NCI-H69 (cell line): ENCODE measurements around the gene RASEF.

ENCODE experiments used
- DNase-seq: peaks from one replicate; lab custom pipeline; 2025; lab: John Stamatoyannopoulos, UW

Gene RASEF

GRCh38 chr9:83056911-83057310, 6.0 kb downstream of the RASEF start:
- no peak for DNase-seq

DNA sequence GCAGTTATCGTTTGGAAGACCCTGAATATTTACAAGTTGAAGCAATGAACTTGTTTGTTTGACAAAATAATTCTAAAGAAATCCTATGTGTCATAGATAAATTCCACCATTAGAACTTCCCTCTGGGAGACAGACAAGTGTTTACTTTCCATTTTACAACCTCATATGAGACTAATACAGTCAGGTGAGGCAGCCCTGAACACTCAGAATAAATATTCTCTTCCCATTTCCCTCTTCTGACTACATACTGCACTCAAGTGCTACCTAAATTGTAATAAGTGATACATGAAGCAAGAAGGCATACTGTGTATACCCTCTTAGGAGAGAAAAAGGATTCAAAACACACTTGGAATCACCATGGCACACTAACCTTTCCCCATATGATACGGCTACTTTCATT, 6.8 kb downstream of the RASEF start:
- no peak for DNase-seq

DNA sequence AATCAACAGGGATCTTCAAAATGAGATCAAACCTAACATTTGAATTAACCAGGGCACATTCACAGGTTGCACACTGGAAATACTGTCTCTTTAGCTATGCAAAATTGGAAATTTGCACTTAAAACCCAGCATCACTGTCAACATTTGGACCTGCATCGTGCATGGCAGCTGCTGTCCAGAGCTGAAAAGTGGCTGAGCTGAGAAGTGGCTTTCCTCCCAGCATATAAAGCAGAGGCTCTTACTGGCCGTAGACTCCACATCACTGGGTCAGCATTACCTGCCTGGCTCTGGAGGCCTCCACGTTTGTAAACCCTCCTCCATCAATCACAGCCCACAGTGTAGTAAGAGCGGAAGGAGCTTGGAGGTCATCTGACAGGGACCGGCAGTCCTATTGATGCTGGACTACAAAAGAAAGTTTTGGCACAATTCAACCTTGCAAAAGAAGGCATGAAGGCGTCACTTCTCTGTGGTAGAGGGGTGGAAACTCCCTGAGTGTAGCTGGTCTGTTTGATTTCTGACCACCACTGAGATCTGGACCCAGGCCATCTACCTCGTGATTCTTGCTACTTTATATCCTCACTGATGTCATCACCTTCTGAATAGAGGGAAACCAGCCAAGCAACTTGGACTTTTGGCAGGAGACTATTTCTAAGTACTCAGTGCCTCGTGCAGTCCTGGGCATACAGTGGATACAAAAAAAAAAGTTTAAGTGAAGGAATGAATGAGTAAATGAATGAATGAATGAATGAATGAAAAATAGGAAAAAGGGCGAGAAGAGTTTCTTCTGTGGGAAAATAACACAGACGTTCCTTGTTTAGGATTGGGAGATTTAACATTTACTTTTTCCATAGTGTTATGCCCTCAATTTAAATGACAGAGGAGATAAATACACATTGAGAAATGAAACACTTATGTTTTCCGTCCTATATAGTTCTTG, 14.8 kb downstream of the RASEF start:
- peak; percentile 20 for DNase-seq

GRCh38 chr9:83043597-83043996, 19.3 kb downstream of the RASEF start:
- DNase-seq, result peak; percentile 27

DNA sequence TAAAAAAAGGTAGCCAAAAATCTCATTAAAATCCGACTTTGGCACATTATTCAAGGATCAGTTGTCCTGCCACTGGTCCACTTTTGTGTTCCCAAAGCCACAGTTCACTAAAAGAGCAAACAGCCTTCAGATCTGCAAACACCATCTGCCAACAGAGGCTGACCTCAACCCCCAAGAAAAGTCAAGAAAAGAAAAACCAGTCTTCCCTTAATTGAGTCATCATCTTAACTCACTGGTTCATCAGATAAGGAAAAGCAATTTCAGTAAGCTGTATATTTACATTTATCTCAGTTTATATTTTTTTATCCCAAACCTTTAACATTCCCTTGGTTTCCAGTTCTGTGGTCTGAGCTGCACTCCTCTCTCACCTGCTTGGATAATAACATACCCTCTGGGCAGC, 21.2 kb downstream of the RASEF start:
- DNase-seq, result peak; percentile 78

- DNase-seq, result no peak
These were observed 23.6 kb downstream of the RASEF start for GRCh38 chr9:83039303-83039702.

DNA sequence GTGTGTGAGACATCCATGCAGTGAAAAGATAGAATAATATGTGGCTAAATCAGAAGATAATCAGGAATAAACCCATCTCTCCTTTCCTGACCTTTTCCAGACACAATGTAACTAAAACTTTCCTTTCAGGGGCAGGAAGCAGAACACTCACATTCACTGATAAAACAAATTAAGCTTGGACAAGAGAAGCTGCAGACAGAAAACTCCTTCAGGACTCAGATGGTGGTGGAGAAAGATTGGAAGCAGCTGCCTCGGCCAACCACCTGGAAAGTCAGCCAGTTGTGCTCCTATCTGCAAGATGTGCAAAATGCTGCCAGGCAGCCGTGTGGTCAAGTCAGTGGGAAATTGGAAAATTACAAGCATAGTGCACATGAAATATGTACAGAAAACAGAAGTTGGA, 26.9 kb downstream of the RASEF start:
- DNase-seq, result peak; percentile 23

DNA sequence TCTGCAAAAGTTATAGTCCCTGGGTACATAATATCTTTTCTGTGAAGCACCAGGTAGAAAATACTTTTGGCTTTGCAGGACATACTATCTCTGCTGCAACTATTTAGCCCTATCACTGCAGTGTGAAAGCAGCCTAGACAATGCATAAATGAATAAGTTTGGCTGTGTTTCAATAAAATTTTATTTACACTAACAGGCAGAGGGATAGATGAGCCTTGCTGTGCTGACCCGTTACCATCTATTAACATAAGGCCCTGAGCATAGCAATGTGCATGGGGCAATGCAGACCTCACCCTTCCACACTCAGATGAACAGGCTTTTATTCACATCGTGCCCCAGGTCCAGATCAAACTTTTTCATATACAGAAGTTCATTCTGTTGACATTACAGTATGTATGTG, 27.8 kb downstream of the RASEF start:
- DNase-seq, result peak; percentile 26

GRCh38 chr9:83034587-83034986, 28.4 kb downstream of the RASEF start:
- DNase-seq, result peak; percentile 81

GRCh38 chr9:83034026-83034425, 28.9 kb downstream of the RASEF start:
- DNase-seq, result no peak

DNA sequence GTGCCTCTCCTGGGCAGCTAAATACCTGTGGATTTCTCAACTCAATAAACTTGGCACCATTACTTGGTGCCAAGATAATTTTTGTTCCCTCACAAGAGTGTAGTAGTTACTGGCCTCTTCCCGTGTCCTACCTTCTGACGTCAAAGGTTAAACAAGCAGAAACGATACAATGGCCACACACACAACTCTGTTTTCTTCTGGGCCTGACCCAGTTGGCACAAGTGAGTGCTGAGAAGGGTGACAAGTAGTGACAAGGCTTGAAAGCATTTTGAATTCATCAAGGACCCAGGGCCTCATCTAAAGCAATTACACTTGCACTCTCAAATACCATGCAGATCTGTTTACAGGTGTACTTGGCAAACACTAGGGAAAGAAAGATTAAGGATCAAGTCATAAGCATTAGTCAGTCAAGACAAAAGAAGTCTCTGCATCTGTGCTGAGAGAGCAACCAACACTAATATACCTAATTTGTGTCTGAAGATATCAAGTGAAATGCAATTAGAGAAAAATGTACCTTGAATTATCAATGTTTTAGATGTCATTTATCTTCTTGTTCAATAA, 30.8 kb downstream of the RASEF start:
- peak; percentile 30 for DNase-seq

DNA sequence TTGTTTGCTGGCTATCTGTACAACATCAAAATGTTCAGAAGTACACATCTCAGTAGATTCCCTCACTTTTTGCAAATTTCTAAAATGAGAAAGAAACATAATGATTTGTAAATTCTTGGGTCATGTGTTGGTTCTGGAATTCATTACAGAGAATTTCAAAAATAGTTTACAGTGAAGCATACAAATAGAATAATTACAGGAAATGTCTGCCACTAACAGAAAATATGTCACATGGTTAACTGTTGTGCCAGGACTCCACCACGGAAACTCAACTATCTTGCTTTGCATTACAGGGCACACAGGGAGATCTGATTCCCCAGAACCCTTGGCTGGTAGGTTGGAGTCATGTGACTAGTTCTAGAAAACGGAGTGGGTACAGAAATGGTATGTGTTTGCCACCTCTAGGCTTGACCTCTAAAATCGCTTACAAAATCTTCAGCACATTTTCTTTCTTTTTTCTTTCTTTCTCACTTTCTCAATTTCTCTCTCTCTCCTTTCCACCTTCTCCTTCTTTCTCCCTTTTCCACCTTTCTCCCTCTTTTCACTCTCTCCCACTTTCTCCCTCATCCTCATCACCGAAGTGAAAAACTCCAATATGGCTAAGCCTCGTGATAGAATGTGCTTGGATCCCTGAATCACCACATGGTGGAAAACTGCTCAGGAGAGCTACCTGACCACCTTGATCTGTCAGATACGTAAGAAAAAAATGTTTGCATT, 32.4 kb downstream of the RASEF start:
- DNase-seq, result peak; percentile 12

DNA sequence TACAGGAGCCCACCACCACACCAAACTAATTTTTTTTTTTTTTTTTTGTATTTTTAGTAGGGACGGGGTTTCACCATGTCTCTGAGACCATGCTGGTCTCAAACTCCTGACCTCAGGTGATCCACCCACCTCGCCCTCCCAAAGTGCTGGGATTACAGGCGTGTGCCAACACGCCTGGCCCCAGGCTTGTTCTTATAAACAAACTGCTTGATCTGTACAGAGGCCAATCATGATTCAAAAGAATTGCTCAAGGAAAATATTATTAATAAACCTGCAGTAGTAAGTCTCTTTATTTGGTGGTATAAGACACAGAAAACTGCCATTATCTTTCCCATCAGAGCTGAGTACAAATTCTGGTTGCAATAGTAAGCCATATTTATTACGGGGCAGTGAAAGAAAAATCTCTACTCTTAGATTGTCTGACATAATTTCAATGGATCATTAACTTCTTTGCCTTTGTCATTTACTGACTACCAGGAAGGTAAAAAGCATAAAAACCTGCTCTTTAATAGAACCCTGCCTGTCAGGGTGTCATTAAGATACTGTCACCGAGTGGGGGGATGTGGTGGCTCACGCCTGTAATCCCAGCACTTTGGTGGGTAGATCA, 33.3 kb downstream of the RASEF start:
- peak; percentile 75 for DNase-seq

GRCh38 chr9:83027153-83027891, 35.6 kb downstream of the RASEF start:
- peak; percentile 66 for DNase-seq

- no peak for DNase-seq
These were observed 38.3 kb downstream of the RASEF start for GRCh38 chr9:83024506-83025125.

DNA sequence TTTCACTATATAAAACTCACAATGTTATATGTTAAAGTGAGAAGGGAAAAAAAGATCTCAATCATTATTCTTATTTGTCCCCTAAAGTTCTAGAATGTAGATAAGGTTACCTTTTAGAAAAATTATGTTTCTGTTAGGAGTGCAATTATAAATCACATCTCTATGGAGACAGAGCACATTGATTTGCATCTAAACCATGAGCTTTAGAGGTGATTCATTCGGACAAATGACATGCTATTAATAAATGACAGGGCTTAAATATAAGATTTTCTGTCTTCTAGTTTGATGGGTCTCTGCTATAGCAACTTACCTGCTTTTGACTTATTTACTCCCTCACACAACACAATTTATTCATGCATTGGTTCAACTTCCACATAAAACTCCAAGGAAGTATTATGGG, 39.8 kb downstream of the RASEF start:
- no peak for DNase-seq

DNA sequence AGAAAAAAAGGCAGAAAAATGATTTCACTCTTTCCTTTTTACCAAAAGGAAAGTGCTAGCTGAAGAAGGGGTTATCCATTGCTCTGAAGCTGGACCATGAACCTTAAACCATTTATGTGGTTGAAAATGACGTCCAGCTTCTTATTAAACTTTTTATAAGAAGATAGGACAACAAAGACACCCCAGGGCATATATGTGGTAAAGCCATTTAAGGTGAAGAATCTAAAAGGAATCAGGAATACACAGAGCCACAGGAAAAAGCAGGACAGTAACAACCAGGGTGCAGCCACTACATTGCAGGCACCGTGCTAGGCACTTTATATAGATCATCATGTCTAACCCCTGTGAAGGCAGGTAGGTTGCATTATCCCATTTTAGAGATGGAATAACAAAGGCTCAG, 42.1 kb downstream of the RASEF start:
- DNase-seq, result no peak

GRCh38 chr9:83020327-83020726, 42.6 kb downstream of the RASEF start:
- no peak for DNase-seq

DNA sequence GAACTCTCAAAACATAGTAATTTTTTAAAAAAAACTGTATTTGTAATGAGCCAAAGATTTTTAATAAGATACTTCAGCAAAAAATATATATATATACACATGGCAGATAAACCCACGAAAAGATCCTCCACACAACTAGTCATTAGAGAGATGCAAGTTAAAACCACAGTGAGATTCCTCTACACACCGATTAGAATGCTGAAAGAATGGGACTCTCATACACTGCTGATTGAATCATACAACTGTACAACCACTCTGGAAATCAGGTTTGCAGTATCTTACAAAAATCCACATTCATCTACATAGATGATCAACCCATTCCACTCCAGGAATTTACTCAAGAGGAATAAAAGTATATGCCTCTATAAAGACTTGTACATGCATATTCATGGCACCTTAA, 43.7 kb downstream of the RASEF start:
- DNase-seq, result no peak

DNA sequence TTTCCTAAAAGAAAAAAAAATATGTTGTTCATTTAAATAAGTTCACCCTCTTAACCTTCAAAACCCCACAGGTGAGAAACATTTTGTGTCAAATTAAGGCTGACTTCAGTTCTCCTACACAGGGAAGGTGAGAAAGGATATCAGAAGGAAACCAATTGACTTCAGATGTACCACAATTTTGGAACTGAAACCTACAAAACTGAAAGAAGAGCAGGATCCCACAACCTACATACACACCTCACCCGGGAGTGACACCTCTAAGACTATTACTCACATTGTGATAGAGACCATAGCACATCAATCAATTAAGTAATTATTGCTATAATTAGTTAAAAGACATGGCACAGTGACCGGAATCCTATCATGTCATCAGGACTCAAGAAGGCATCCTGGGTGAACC, 47.0 kb downstream of the RASEF start:
- DNase-seq, result no peak

- no peak for DNase-seq
These were observed 48.9 kb downstream of the RASEF start for GRCh38 chr9:83013867-83014605.
